OCI-LY7 (cell line): ENCODE results near the gene PDGFD.

Experiments used
- CTCF ChIP-seq: fragments of 200-600 bp; sonication (generic); conservative IDR thresholded peaks from 2 replicates; pipeline ENCODE4 v1.5.1; 2014; ENCODE audit warnings: mild to moderate bottlenecking, antibody characterized with exemption, low read length, moderate library complexity, mixed read lengths
- EZH2phosphoT487 ChIP-seq: fragments of 200-600 bp; sonication (generic); IDR thresholded peaks from 2 replicates; pipeline ENCODE4 v1.6.1; 2018; ENCODE audit warnings: low read depth, borderline replicate concordance, mild to moderate bottlenecking, mixed run types, antibody characterized with exemption, low read length, moderate library complexity, mixed read lengths

DNA sequence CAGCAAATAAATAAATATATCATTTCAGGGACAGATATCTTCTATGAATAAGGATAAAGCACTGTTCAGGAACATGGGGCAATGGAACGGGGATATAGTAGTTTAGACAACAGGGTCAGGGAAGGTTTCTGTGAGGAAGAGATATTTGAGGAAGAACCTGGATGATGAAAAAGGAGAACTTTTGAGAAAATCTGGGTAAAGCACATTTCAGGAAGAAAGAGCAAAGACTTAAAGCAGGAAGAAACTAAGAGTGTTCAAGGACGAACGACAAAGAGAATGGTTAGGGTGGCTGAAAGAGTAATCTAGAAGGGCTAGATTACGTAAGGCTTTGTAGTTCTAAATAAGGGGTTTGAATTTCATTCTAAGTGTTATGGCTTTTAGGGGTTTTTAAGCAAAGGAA, 114.8 kb downstream of the PDGFD start:
- TF ChIP-seq CTCF (no peak), EZH2phosphoT487 (no peak)
